PFSK-1 (cell line): Measurements from ENCODE around the gene NMRK1.

Experiments
- POLR2AphosphoS5 ChIP-seq: IDR thresholded peaks from 2 replicates; pipeline ENCODE4 v1.6.1; 2012; ENCODE audit warnings: low read depth, mild to moderate bottlenecking, control low read depth, low read length, moderate library complexity
- SIN3A ChIP-seq: IDR thresholded peaks from 2 replicates; pipeline ENCODE4 v1.6.1; 2012; ENCODE audit warnings: mild to moderate bottlenecking, low read length, moderate library complexity, borderline replicate concordance; ENCODE audit not compliant: insufficient read depth
- TAF1 ChIP-seq: IDR thresholded peaks from 2 replicates; pipeline ENCODE4 v1.6.1; 2012; ENCODE audit warnings: low read length, control low read depth, borderline replicate concordance; ENCODE audit not compliant: insufficient read depth
- TF ChIP-seq, protein P1 (sequence below), 2 experiments: IDR thresholded peaks; 2 replicates each; pipeline versions ENCODE4 v1.6.1 to v1.8.0; 2011 to 2012; ENCODE audit warnings: low read depth in 2 of 2, low read length in 2 of 2, control low read depth in 1 of 2, inconsistent platforms in 1 of 2, mild to moderate bottlenecking in 1 of 2, moderate library complexity in 1 of 2; ENCODE audit not compliant: insufficient read depth in 1 of 2

DNA sequence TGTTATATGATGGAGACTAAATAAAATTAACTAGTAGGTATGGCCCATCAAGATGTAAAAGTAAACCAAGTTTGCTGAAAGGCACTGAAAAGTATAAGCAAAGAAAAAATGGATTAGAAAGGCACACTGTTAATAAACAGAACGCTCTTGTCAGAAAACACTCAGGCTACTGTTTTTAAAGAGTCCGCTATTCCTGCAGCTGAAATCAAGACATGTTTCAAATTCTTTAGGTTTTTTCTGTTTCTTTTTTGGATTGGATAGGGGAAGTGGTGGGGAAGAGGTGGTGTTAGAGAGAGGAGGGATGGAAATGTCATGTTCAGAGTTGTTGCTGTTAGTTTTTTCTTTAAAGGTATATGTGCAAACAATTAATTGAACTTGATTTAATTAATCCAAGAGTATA, 17.9 kb upstream of the NMRK1 start:
- no peak for TF ChIP-seq POLR2AphosphoS5
- TF ChIP-seq TAF1, result no peak
- TF ChIP-seq, protein P1, sequence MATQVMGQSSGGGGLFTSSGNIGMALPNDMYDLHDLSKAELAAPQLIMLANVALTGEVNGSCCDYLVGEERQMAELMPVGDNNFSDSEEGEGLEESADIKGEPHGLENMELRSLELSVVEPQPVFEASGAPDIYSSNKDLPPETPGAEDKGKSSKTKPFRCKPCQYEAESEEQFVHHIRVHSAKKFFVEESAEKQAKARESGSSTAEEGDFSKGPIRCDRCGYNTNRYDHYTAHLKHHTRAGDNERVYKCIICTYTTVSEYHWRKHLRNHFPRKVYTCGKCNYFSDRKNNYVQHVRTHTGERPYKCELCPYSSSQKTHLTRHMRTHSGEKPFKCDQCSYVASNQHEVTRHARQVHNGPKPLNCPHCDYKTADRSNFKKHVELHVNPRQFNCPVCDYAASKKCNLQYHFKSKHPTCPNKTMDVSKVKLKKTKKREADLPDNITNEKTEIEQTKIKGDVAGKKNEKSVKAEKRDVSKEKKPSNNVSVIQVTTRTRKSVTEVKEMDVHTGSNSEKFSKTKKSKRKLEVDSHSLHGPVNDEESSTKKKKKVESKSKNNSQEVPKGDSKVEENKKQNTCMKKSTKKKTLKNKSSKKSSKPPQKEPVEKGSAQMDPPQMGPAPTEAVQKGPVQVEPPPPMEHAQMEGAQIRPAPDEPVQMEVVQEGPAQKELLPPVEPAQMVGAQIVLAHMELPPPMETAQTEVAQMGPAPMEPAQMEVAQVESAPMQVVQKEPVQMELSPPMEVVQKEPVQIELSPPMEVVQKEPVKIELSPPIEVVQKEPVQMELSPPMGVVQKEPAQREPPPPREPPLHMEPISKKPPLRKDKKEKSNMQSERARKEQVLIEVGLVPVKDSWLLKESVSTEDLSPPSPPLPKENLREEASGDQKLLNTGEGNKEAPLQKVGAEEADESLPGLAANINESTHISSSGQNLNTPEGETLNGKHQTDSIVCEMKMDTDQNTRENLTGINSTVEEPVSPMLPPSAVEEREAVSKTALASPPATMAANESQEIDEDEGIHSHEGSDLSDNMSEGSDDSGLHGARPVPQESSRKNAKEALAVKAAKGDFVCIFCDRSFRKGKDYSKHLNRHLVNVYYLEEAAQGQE (IDR thresholded peaks at IDR 0.05; ENCODE audit: insufficient read depth in 1 of 2, low read depth in 2 of 2, low read length in 2 of 2), result no peak
- no peak for TF ChIP-seq SIN3A
